ENCODE measurements around the gene GALC. TPM values are rescaled to one million over a fixed set of nuclear protein-coding genes. Genes with fewer than 3 reads are reported as not detected.

GALC gene
- polyA plus RNA-seq, 1 donor (not counting 4 experiments of a cell fraction or from before 2014, with no cell fraction given), result 7.9 TPM

DNA sequence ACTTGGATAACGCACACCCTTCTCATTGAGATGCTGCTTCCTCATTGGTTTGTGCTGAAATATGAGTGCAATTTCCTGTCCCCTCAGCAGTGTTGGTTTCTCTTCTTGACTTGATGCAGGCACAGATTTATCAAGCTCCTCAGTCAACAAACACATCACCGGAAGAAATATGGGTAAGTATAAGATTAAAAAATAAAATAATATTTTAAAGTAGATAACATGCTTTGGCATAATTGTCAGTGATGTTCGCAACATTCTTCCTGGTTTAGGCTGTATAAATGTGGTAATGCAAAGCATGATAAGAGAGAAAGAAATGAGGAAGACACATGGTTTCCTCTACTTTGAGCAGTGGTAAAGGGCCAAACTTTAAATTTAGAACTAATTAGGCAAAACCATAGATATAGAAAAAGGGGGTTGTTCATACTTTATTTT is 12.1 kb upstream of the GALC start, which contains the start of gene GPR65:
Gene GPR65 (plus strand): TSS at position 86 of the 432 bp plus-strand sequence. CDS start 5,713 bp downstream, outside the sequence.
- DNase-seq (ENCODE audit: low read depth, low spot score) (no peak), FAIRE-seq (no peak)
- H2AFZ ChIP-seq (ENCODE audit: control insufficient read depth, low read length), result no peak within 1 kb of the TSS
- H3K9ac ChIP-seq (ENCODE audit: control insufficient read depth, extremely low read depth, insufficient read depth, low read length), result no peak within 1 kb of the TSS
- no peak within 1 kb of the TSS for H3K27ac ChIP-seq (ENCODE audit: control insufficient read depth, insufficient read depth, low read length)
- no peak within 1 kb of the TSS for H3K4me2 ChIP-seq (ENCODE audit: control insufficient read depth, extremely low read depth, insufficient read depth, low read depth, low read length)
- dilution Hi-C loops (cut with MboI; ENCODE audit: extremely low pct_ligation_motif_present, low sequenced_read_pairs), result no loop called here
- no peaks in the 10 kb centered on the region for H3K9me3 ChIP-seq (ENCODE audit: control insufficient read depth, low read depth, low read length)
- H3K9me1 ChIP-seq (ENCODE audit: control insufficient read depth, extremely low read depth, insufficient read depth, low read length), result no peaks in the 10 kb centered on the region
- H3K4me1 ChIP-seq (ENCODE audit: control insufficient read depth, extremely low read depth, insufficient read depth, low read length), result no peaks in the 10 kb centered on the region
- no peaks in the 10 kb centered on the region for H4K20me1 ChIP-seq (ENCODE audit: control insufficient read depth, extremely low read depth, insufficient read depth, low read length)
- no peaks in the 10 kb centered on the region for H3K79me2 ChIP-seq (ENCODE audit: control insufficient read depth, insufficient read depth, low read length)
- no peaks in the 10 kb centered on the region for H3K36me3 ChIP-seq (ENCODE audit: control insufficient read depth in 2 of 2, extremely low read depth in 1 of 2, insufficient read depth in 2 of 2, low read length in 2 of 2)
- H3K27me3 ChIP-seq (ENCODE audit: control insufficient read depth, extremely low read depth, insufficient read depth, low read length), result no peaks in the 10 kb centered on the region
- H3K4me3 ChIP-seq (ENCODE audit: control insufficient read depth in 2 of 3, extremely low read depth in 1 of 3, insufficient read depth in 2 of 3, low read depth in 1 of 3, low read length in 3 of 3), result no peak within 1 kb of the TSS
- TF ChIP-seq, protein P1, sequence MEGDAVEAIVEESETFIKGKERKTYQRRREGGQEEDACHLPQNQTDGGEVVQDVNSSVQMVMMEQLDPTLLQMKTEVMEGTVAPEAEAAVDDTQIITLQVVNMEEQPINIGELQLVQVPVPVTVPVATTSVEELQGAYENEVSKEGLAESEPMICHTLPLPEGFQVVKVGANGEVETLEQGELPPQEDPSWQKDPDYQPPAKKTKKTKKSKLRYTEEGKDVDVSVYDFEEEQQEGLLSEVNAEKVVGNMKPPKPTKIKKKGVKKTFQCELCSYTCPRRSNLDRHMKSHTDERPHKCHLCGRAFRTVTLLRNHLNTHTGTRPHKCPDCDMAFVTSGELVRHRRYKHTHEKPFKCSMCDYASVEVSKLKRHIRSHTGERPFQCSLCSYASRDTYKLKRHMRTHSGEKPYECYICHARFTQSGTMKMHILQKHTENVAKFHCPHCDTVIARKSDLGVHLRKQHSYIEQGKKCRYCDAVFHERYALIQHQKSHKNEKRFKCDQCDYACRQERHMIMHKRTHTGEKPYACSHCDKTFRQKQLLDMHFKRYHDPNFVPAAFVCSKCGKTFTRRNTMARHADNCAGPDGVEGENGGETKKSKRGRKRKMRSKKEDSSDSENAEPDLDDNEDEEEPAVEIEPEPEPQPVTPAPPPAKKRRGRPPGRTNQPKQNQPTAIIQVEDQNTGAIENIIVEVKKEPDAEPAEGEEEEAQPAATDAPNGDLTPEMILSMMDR (optimal IDR thresholded peaks at IDR 0.05 in 1 of 3, IDR thresholded peaks at IDR 0.05 in 1 of 3, conservative IDR thresholded peaks at IDR 0.05 in 1 of 3; ENCODE audit: extremely low read depth in 1 of 3, insufficient read depth in 2 of 3, low read length in 3 of 3), result no peak
- no peak for TF ChIP-seq EZH2 (IDR thresholded peaks at IDR 0.05; ENCODE audit: low read length)

DNA sequence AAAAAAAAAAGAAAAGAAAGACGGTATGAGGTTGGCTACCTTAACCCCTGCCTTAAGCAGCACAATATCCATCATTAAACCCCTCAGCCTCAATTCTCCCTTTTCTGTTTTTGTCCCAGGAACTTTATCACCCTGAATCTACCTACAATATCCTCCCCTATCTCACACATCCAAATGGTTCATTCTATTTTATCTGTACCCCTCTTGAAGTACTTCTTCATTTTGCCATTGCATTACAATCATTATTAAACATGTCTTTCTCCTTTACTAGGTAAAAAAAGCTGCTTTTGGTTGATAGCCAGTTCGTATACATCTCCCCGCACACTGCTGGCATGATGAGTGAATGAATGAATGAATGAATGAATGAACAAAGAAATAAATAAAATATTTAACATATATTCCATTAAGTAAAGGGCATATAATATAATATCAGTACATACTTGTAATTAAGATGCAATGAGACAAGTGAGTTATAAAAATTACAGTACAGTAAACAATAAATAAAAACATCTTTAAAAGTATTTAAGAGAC is 11.6 kb upstream of the GALC start:
- Histone ChIP-seq H3K79me2 (ENCODE audit: control insufficient read depth, insufficient read depth, low read length) (no peaks in the 10 kb centered on the region), H3K4me1 (ENCODE audit: control insufficient read depth, extremely low read depth, insufficient read depth, low read length) (no peaks in the 10 kb centered on the region), H3K27ac (ENCODE audit: control insufficient read depth, insufficient read depth, low read length) (no peak overlapping the region), H3K36me3 (ENCODE audit: control insufficient read depth in 2 of 2, extremely low read depth in 1 of 2, insufficient read depth in 2 of 2, low read length in 2 of 2) (no peaks in the 10 kb centered on the region), H3K4me3 (ENCODE audit: control insufficient read depth in 2 of 3, extremely low read depth in 1 of 3, insufficient read depth in 2 of 3, low read depth in 1 of 3, low read length in 3 of 3) (no peak overlapping the region), H4K20me1 (ENCODE audit: control insufficient read depth, extremely low read depth, insufficient read depth, low read length) (no peaks in the 10 kb centered on the region), H3K9me1 (ENCODE audit: control insufficient read depth, extremely low read depth, insufficient read depth, low read length) (no peaks in the 10 kb centered on the region), H2AFZ (ENCODE audit: control insufficient read depth, low read length) (no peak overlapping the region), H3K9ac (ENCODE audit: control insufficient read depth, extremely low read depth, insufficient read depth, low read length) (no peak overlapping the region), H3K27me3 (ENCODE audit: control insufficient read depth, extremely low read depth, insufficient read depth, low read length) (no peaks in the 10 kb centered on the region), H3K4me2 (ENCODE audit: control insufficient read depth, extremely low read depth, insufficient read depth, low read depth, low read length) (no peak overlapping the region), H3K9me3 (ENCODE audit: control insufficient read depth, low read depth, low read length) (no peaks in the 10 kb centered on the region)
- dilution Hi-C loops (cut with MboI; ENCODE audit: extremely low pct_ligation_motif_present, low sequenced_read_pairs), result no loop called here
- DNase-seq (ENCODE audit: low read depth, low spot score) (no peak), FAIRE-seq (no peak)
- TF ChIP-seq EZH2 (IDR thresholded peaks at IDR 0.05; ENCODE audit: low read length), result no peak
- TF ChIP-seq, protein P1 (optimal IDR thresholded peaks at IDR 0.05 in 1 of 3, IDR thresholded peaks at IDR 0.05 in 1 of 3, conservative IDR thresholded peaks at IDR 0.05 in 1 of 3; ENCODE audit: extremely low read depth in 1 of 3, insufficient read depth in 2 of 3, low read length in 3 of 3), result no peak
